HepG2 (cell line): ENCODE measurements around the gene KIAA1191. TPM values are rescaled to one million over a fixed set of nuclear protein-coding genes. Genes with fewer than 3 reads are reported as not detected.

Source experiments
- CENPT ChIP-seq: sonication (generic); formaldehyde crosslinking; IDR thresholded peaks from 2 replicates; pipeline ENCODE4 v1.8.0; 2022; ENCODE audit warnings: low read depth, mild to moderate bottlenecking, moderate library complexity, missing genetic modification reagents
- ESRRA ChIP-seq: sonication (generic); formaldehyde crosslinking; IDR thresholded peaks from 2 replicates; pipeline ENCODE4 v1.5.1; 2020; ENCODE audit warnings: mild to moderate bottlenecking, low read depth, missing genetic modification reagents
- FOXA3 ChIP-seq: IDR thresholded peaks from 2 replicates; pipeline ENCODE4 v1.6.1; 2016; ENCODE audit warnings: missing genetic modification reagents, missing compliant biosample characterization
- FOXJ3 ChIP-seq: sonication (generic); formaldehyde crosslinking; IDR thresholded peaks from 2 replicates; pipeline ENCODE4 v1.4.0; 2020; ENCODE audit warnings: missing genetic modification reagents, mild to moderate bottlenecking, borderline replicate concordance
- HMG20A ChIP-seq: IDR thresholded peaks from 2 replicates; pipeline ENCODE4 v1.6.1; 2016; ENCODE audit warnings: borderline replicate concordance
- KAT7 ChIP-seq: IDR thresholded peaks from 2 replicates; pipeline ENCODE4 v1.6.1; 2018; ENCODE audit warnings: borderline replicate concordance, missing compliant biosample characterization
- NCOA1 ChIP-seq: sonication (generic); formaldehyde crosslinking; IDR thresholded peaks from 2 replicates; pipeline ENCODE4 v1.9.0; 2021; ENCODE audit warnings: missing genetic modification reagents
- PCBP2 ChIP-seq: fragments of 200-400 bp; formaldehyde crosslinking; optimal IDR thresholded peaks from 2 replicates; pipeline ENCODE3; 2018; ENCODE audit warnings: low read length, low read depth; ENCODE audit not compliant: poor library complexity, severe bottlenecking
- SNRNP70 ChIP-seq: fragments of 200-400 bp; formaldehyde crosslinking; IDR thresholded peaks from 2 replicates; pipeline ENCODE4 v1.6.1; 2017; ENCODE audit warnings: mild to moderate bottlenecking, low read depth, low read length, moderate library complexity
- STAT5B ChIP-seq: sonication (generic); formaldehyde crosslinking; IDR thresholded peaks from 2 replicates; pipeline ENCODE4 v1.4.0; 2020; ENCODE audit warnings: missing genetic modification reagents
- TAF15 ChIP-seq: fragments of 200-400 bp; formaldehyde crosslinking; IDR thresholded peaks from one replicate; pipeline ENCODE4 v1.6.1; 2018; ENCODE audit warnings: mild to moderate bottlenecking, low read depth, low read length; ENCODE audit not compliant: poor library complexity, severe bottlenecking
- ZFP37 ChIP-seq: sonication (generic); formaldehyde crosslinking; IDR thresholded peaks from 2 replicates; pipeline ENCODE4 v1.4.0; 2020; ENCODE audit warnings: missing genetic modification reagents, borderline replicate concordance
- ZNF124 ChIP-seq: sonication (generic); formaldehyde crosslinking; IDR thresholded peaks from 2 replicates; pipeline ENCODE4 v1.4.0; 2020; ENCODE audit warnings: missing genetic modification reagents
- ZNF230 ChIP-seq: sonication (generic); formaldehyde crosslinking; IDR thresholded peaks from 2 replicates; pipeline ENCODE4 v1.4.0; 2020; ENCODE audit warnings: mild to moderate bottlenecking, missing genetic modification reagents
- ZNF329 ChIP-seq: sonication (generic); formaldehyde crosslinking; IDR thresholded peaks from 2 replicates; pipeline ENCODE4 v1.9.0; 2021; ENCODE audit warnings: low read depth, mild to moderate bottlenecking, missing genetic modification reagents
- ZNF430 ChIP-seq: sonication (generic); formaldehyde crosslinking; IDR thresholded peaks from 2 replicates; pipeline ENCODE4 v1.9.0; 2021; ENCODE audit warnings: mild to moderate bottlenecking, missing genetic modification reagents
- ZNF629 ChIP-seq: sonication (generic); formaldehyde crosslinking; conservative IDR thresholded peaks from 2 replicates; pipeline ENCODE4 v1.5.0; 2020; ENCODE audit warnings: missing genetic modification reagents
- ZNF678 ChIP-seq: sonication (generic); formaldehyde crosslinking; IDR thresholded peaks from 2 replicates; pipeline ENCODE4 v1.4.0; 2020; ENCODE audit warnings: mild to moderate bottlenecking, missing genetic modification reagents
- ZZZ3 ChIP-seq: sonication (generic); formaldehyde crosslinking; IDR thresholded peaks from 2 replicates; pipeline ENCODE4 v1.4.0; 2020; ENCODE audit warnings: missing genetic modification reagents, mild to moderate bottlenecking, borderline replicate concordance
- polyA plus RNA-seq, 8 experiments: library from polyadenylated mRNA; depleted of rRNA in 3 of 8; stranded (reverse) in 7 of 8; unstranded in 1 of 8; fragments of >200 nt; fragmentation: Illumina TruSeq in 4 of 8; extraction: Trizol in 4 of 8; gene quantifications; 2 replicates each; pipeline versions ENCODE4 v1.2.1 to v1.2.3, GENCODE V29; 2011 to 2016; ENCODE audit warnings: low read depth in 4 of 8, missing spikeins in 1 of 8, mixed read lengths in 1 of 8; ENCODE audit not compliant: insufficient read depth in 1 of 8
- total RNA-seq, 5 experiments: library from RNA; depleted of rRNA; stranded (reverse); fragments of >200 nt; fragmentation: Illumina TruSeq; extraction: Trizol; gene quantifications; 2 replicates each; pipeline ENCODE4 v1.2.3, GENCODE V29; 2016; ENCODE audit warnings: low read depth in 1 of 5
- TF ChIP-seq, protein P1 (sequence below): IDR thresholded peaks from 2 replicates; pipeline ENCODE4 v1.6.1; 2012; ENCODE audit warnings: low read depth, low read length, improper control_type of control experiment
- TF ChIP-seq, protein P2 (sequence below): sonication (generic); formaldehyde crosslinking; conservative IDR thresholded peaks from 2 replicates; pipeline ENCODE4 v1.8.0; 2022; ENCODE audit warnings: low read depth, missing genetic modification reagents
- TF ChIP-seq, protein P3 (sequence below): sonication (generic); IDR thresholded peaks from 2 replicates; pipeline ENCODE4 v1.6.1; 2016; ENCODE audit warnings: low read depth, borderline replicate concordance
- TF ChIP-seq, protein P4 (sequence below): sonication (generic); formaldehyde crosslinking; IDR thresholded peaks from 2 replicates; pipeline ENCODE4 v1.4.0; 2020; ENCODE audit warnings: low read depth, missing genetic modification reagents

Gene KIAA1191
- total and polyA plus RNA-seq, 2 of the 13 experiments (the other 11 are each of a cell fraction or from before 2014, with no cell fraction given) = 63.6 to 103 TPM

DNA sequence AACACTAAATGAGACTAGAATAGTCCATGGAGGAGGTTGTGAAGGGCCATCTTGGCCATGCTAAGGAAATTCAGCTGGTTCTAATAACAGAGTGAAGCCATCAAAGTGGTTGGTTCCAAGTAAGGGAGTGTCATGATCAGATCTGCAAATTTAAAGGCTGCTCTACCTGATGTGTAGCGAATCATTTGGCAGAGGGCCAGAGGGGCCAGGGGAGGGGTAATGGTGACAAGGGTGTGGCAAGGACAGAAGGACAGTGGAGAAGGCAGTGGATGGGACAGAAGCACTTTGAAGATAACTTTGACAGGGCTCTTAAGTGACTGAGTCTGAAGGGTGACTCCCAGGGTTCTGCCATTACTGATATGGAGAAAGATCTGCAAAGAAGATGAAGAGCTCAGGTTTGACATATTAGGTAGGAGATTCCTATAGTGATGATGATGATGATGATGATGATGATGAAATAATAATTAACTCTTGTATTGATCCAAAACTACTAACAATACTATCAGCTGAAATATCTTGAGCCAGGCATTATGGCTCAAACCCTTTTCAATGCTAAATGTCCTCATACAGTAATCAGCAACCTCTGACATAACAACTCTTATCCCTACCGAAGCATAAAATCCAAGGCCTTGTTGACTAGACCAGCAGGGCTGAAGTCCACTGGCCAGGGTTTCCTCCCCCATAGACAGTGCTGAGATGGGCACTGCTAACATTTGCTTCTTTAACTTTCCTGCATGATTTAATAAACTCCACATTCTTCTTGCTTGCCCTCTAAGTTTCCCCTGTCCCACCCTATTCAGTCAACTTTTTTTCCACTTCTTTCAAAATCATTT lies 20.0 kb downstream of the KIAA1191 start (continued):
- TF ChIP-seq, protein P1, sequence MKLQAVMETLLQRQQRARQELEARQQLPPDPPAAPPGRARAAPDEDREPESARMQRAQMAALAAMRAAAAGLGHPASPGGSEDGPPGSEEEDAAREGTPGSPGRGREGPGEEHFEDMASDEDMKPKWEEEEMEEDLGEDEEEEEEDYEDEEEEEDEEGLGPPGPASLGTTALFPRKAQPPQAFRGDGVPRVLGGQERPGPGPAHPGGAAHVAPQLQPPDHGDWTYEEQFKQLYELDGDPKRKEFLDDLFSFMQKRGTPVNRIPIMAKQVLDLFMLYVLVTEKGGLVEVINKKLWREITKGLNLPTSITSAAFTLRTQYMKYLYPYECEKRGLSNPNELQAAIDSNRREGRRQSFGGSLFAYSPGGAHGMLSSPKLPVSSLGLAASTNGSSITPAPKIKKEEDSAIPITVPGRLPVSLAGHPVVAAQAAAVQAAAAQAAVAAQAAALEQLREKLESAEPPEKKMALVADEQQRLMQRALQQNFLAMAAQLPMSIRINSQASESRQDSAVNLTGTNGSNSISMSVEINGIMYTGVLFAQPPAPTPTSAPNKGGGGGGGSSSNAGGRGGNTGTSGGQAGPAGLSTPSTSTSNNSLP = no peak
- TF ChIP-seq, protein P2, sequence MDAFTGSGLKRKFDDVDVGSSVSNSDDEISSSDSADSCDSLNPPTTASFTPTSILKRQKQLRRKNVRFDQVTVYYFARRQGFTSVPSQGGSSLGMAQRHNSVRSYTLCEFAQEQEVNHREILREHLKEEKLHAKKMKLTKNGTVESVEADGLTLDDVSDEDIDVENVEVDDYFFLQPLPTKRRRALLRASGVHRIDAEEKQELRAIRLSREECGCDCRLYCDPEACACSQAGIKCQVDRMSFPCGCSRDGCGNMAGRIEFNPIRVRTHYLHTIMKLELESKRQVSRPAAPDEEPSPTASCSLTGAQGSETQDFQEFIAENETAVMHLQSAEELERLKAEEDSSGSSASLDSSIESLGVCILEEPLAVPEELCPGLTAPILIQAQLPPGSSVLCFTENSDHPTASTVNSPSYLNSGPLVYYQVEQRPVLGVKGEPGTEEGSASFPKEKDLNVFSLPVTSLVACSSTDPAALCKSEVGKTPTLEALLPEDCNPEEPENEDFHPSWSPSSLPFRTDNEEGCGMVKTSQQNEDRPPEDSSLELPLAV = no peak
- TF ChIP-seq ZNF230 (CRISPR knock-in tag) = no peak
- TF ChIP-seq PCBP2 = no peak
- TF ChIP-seq ESRRA (CRISPR knock-in tag) = no peak
- no peak for TF ChIP-seq STAT5B
- TF ChIP-seq TAF15 = no peak
- no peak for TF ChIP-seq ZNF124 (CRISPR knock-in tag)
- no peak for TF ChIP-seq ZNF430
- TF ChIP-seq FOXA3 (CRISPR knock-in tag) = peak; percentile 60
- TF ChIP-seq, protein P3, sequence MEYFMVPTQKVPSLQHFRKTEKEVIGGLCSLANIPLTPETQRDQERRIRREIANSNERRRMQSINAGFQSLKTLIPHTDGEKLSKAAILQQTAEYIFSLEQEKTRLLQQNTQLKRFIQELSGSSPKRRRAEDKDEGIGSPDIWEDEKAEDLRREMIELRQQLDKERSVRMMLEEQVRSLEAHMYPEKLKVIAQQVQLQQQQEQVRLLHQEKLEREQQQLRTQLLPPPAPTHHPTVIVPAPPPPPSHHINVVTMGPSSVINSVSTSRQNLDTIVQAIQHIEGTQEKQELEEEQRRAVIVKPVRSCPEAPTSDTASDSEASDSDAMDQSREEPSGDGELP = no peak
- no peak; the same call in 1 of the 2 replicates for TF ChIP-seq FOXJ3 (CRISPR knock-in tag)
- TF ChIP-seq, protein P4, sequence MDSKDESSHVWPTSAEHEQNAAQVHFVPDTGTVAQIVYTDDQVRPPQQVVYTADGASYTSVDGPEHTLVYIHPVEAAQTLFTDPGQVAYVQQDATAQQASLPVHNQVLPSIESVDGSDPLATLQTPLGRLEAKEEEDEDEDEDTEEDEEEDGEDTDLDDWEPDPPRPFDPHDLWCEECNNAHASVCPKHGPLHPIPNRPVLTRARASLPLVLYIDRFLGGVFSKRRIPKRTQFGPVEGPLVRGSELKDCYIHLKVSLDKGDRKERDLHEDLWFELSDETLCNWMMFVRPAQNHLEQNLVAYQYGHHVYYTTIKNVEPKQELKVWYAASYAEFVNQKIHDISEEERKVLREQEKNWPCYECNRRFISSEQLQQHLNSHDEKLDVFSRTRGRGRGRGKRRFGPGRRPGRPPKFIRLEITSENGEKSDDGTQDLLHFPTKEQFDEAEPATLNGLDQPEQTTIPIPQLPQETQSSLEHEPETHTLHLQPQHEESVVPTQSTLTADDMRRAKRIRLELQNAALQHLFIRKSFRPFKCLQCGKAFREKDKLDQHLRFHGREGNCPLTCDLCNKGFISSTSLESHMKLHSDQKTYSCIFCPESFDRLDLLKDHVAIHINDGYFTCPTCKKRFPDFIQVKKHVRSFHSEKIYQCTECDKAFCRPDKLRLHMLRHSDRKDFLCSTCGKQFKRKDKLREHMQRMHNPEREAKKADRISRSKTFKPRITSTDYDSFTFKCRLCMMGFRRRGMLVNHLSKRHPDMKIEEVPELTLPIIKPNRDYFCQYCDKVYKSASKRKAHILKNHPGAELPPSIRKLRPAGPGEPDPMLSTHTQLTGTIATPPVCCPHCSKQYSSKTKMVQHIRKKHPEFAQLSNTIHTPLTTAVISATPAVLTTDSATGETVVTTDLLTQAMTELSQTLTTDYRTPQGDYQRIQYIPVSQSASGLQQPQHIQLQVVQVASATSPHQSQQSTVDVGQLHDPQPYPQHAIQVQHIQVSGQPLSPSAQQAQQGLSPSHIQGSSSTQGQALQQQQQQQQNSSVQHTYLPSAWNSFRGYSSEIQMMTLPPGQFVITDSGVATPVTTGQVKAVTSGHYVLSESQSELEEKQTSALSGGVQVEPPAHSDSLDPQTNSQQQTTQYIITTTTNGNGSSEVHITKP (CRISPR knock-in tag) = peak; percentile 17; the same call in 1 of the 2 replicates
- TF ChIP-seq ZNF629 (CRISPR knock-in tag) = no peak
- TF ChIP-seq ZNF329 = no peak
- no peak for TF ChIP-seq NCOA1 (CRISPR knock-in tag)
- TF ChIP-seq ZZZ3 = no peak
- no peak for TF ChIP-seq HMG20A
- no peak for TF ChIP-seq ZFP37 (CRISPR knock-in tag)
- TF ChIP-seq SNRNP70 = no peak
- TF ChIP-seq KAT7 = no peak
- no peak for TF ChIP-seq ZNF678 (CRISPR knock-in tag)
- TF ChIP-seq CENPT (CRISPR knock-in tag) = no peak
